Sigmoid colon (tissue), 7 donors: ENCODE data around the gene EDRF1. TPM values are rescaled to one million over a fixed set of nuclear protein-coding genes. Genes with fewer than 3 reads are reported as not detected.

Source experiments
- DNase-seq: peaks from one replicate; pipeline ENCODE4 v3.0.0-alpha.2; 2019
- H3K27ac ChIP-seq, 4 donors: fragments of 200-600 bp; sonication (generic); one replicate each; pipeline ENCODE4 v1.5.1; 2016 to 2019; ENCODE audit warnings: mild to moderate bottlenecking in 1 of 4
- H3K27me3 ChIP-seq, 3 donors: fragments of 200-600 bp; sonication (generic); one replicate each; pipeline ENCODE4 v1.5.1; 2019; ENCODE audit warnings: mild to moderate bottlenecking in 1 of 3
- H3K36me3 ChIP-seq, 4 donors: fragments of 200-600 bp; sonication (generic); one replicate each; pipeline ENCODE4 v1.5.1; 2016 to 2019
- H3K4me1 ChIP-seq, 4 donors: fragments of 200-600 bp; sonication (generic); one replicate each; pipeline ENCODE4 v1.5.1; 2017 to 2019
- H3K4me3 ChIP-seq, 4 donors: fragments of 200-600 bp; sonication (generic); one replicate each; pipeline ENCODE4 v1.5.1; 2017 to 2019; ENCODE audit warnings: mild to moderate bottlenecking in 2 of 4, moderate library complexity in 1 of 4
- H3K9me3 ChIP-seq, 4 donors: fragments of 200-600 bp in 3 of 4; sonication (generic) in 3 of 4; one replicate each; pipeline versions ENCODE4 v1.5.1 to v1.6.1; 2013 to 2019
- CTCF ChIP-seq, 4 experiments: fragments of 450-650 bp in 3 of 4; fragments of 200-600 bp in 1 of 4; IDR thresholded peaks; one replicate each; pipeline ENCODE4 v1.5.1; 2016 to 2019; ENCODE audit warnings: antibody characterized with exemption in 4 of 4, mild to moderate bottlenecking in 3 of 4, moderate library complexity in 2 of 4
- EP300 ChIP-seq, 4 donors: sonication (generic); formaldehyde crosslinking; IDR thresholded peaks; one replicate each; pipeline ENCODE4 v1.6.1; 2017; ENCODE audit warnings: antibody characterized with exemption in 4 of 4
- POLR2A ChIP-seq, 2 donors: fragments of 450-650 bp; IDR thresholded peaks; one replicate each; pipeline ENCODE4 v1.6.1; 2016; ENCODE audit warnings: antibody characterized with exemption in 2 of 2, mild to moderate bottlenecking in 2 of 2, moderate library complexity in 2 of 2
- POLR2AphosphoS5 ChIP-seq, 4 donors: sonication (generic); formaldehyde crosslinking; IDR thresholded peaks; one replicate each; pipeline ENCODE4 v1.6.1; 2017; ENCODE audit warnings: antibody characterized with exemption in 4 of 4
- WGBS, 2 donors: extraction: QIAGEN DNeasy Blood & Tissue Kit; methylation state at CpG; one replicate each; pipeline ENCODE4 v1.1.7; 2013; 5-methylcytosine and 5-hydroxymethylcytosine counted together
- intact Hi-C: fragments of 100-400 bp; cut with DNase I; formaldehyde crosslinking; loops from one replicate; pipeline ENCODE4 v1.15.1; 2023
- polyA plus RNA-seq, 3 donors: library from polyadenylated mRNA; stranded (reverse); fragments of 200-250 nt; gene quantifications; one replicate each; pipeline ENCODE4 v1.2.3, GENCODE V29; 2013
- total RNA-seq, 4 donors: library from RNA; depleted of rRNA; stranded (reverse); fragments of >200 nt; gene quantifications; one replicate each; pipeline ENCODE4 v1.1.0, GENCODE V29; 2016
- donor health status: healthy with polysubstance abuse.
- donor health status: Bipolar disorder and iron deficiency.
- donor health status: healthy.

The EDRF1 gene
- total and polyA plus RNA-seq, 7 donors = 3.7 to 20.8 (median 16.1) TPM

DNA sequence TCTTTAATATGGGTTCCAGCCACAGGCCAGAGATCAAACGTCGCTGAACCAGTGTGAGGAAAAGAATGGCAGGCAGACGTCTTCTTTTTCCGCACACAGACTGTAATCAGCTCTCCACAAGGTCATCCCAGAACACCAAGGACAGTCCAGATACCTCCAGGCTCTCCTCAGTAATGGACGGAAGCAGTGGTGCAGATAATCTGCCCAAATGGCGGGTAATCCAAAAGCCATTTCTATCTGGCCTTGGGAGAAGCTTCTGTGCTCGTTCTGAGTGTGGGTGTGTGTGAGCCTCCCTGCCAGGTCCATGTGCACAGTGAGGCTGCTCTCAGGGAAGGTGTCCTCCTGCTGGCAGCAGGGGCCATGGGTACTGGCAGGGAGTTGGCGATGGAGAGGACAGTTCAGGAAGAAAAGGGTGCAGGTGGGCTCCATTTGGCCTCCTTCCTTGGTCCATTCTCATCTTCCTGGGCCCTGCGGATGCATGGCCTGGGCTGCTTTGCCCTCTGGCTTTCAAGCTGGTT, 21.0 kb upstream of the EDRF1 start:
- Histone ChIP-seq H3K36me3 (no peaks in the 10 kb centered on the region), H3K9me3 (no peaks in the 10 kb centered on the region), H3K27me3 (no peaks in the 10 kb centered on the region), H3K4me1 (no peaks in the 10 kb centered on the region), H3K4me3 (no peak overlapping the region), H3K27ac (no peak overlapping the region)
- TF ChIP-seq POLR2A (IDR thresholded peaks at IDR 0.05) (no peak), EP300 (IDR thresholded peaks at IDR 0.05) (no peak), CTCF (IDR thresholded peaks at IDR 0.05) (no peak), POLR2AphosphoS5 (IDR thresholded peaks at IDR 0.05) (no peak)
- no peak for DNase-seq
- 83 to 86% methylated on average over 9 of the region's 9 CpGs for WGBS, 2 donors
- intact Hi-C loops = no loop called here

- TF ChIP-seq POLR2A (IDR thresholded peaks at IDR 0.05) (no peak), CTCF (IDR thresholded peaks at IDR 0.05) (no peak), EP300 (IDR thresholded peaks at IDR 0.05) (no peak), POLR2AphosphoS5 (IDR thresholded peaks at IDR 0.05) (no peak)
- H3K9me3 ChIP-seq = no peaks in the 10 kb centered on the region
- no peak overlapping the region for H3K4me3 ChIP-seq
- DNase-seq = no peak
- no peaks in the 10 kb centered on the region for H3K4me1 ChIP-seq
- WGBS, 2 donors = 82 to 85% methylated on average over 6 of the region's 6 CpGs
- no peaks in the 10 kb centered on the region for H3K27me3 ChIP-seq
- no peaks in the 10 kb centered on the region for H3K36me3 ChIP-seq
- intact Hi-C loops = no loop called here
- no peak overlapping the region for H3K27ac ChIP-seq
These were observed 19.9 kb upstream of the EDRF1 start for GRCh38 chr10:125699562-125700143.

DNA sequence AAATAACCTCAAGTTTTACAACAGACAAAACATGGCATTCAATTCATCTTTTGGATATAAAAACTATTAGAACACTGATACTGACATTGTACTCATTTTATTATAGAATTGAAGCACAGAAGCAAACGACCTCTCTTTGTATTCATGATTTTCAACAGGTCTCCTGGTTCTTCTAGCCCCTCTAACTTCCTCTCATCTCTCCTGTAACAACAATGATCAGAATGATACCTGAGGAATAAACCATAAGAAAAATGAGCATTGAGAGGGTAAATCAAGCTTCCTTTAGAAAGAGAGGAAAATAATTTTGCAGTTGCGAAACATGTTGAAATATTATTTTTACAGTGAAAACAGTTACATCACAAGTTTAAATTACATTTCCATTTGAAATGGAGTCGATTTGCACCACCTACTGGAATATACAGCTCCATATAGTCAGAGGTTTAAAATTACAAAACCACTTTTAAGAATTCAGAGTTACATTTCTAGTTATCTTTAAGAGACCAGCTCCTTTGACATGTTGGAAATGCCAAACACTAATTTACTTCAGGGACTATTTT, 19.1 kb upstream of the EDRF1 start:
- DNase-seq = no peak
- intact Hi-C loops = no loop called here

GRCh38 chr10:125707541-125708468, 11.7 kb upstream of the EDRF1 start:
- Histone ChIP-seq H3K9me3 (no peaks in the 10 kb centered on the region), H3K4me3 (no peak overlapping the region), H3K27ac (peak overlapping the region in 3 of 4 donors; percentile 5 to 25 (median 19)), H3K27me3 (no peaks in the 10 kb centered on the region), H3K36me3 (no peaks in the 10 kb centered on the region), H3K4me1 (peaks cover 0 to 29% (median 25%) of the 10 kb centered on the region in 4 donors)
- WGBS, 2 donors = 39 to 67% methylated on average over 6 of the region's 6 CpGs
- TF ChIP-seq CTCF (IDR thresholded peaks at IDR 0.05) (no peak), POLR2A (IDR thresholded peaks at IDR 0.05) (no peak), POLR2AphosphoS5 (IDR thresholded peaks at IDR 0.05) (peak in 1 of 4 donors; percentile 34), EP300 (IDR thresholded peaks at IDR 0.05) (no peak)
- DNase-seq = no peak
- intact Hi-C loops = no loop called here

More for the DNA sequence above, 19.1 kb upstream of the EDRF1 start:
- Histone ChIP-seq H3K36me3 (no peaks in the 10 kb centered on the region), H3K27me3 (no peaks in the 10 kb centered on the region), H3K9me3 (no peaks in the 10 kb centered on the region), H3K4me1 (no peaks in the 10 kb centered on the region), H3K4me3 (no peak overlapping the region), H3K27ac (no peak overlapping the region)
- WGBS, 2 donors = 56 to 63% methylated on average over 3 of the region's 3 CpGs
- TF ChIP-seq POLR2A (IDR thresholded peaks at IDR 0.05) (no peak), EP300 (IDR thresholded peaks at IDR 0.05) (no peak), POLR2AphosphoS5 (IDR thresholded peaks at IDR 0.05) (no peak)
